GM06990 (cell line): ENCODE results near the gene EHF.

ENCODE experiments used
- DNase-seq: peaks from one replicate; pipeline ENCODE4 v3.0.0-alpha.2; 2011; ENCODE audit not compliant: insufficient read length; ENCODE audit errors: extremely low read depth
- H3K27me3 ChIP-seq: replicated peaks from 2 replicates; pipeline ENCODE4 v1.6.0; 2011; ENCODE audit warnings: low read length; ENCODE audit not compliant: control insufficient read depth, insufficient read depth
- H3K36me3 ChIP-seq: 2 replicates; pipeline ENCODE4 v1.5.1; 2011; ENCODE audit warnings: low read length; ENCODE audit not compliant: control insufficient read depth, insufficient read depth
- H3K4me3 ChIP-seq: replicated peaks from 2 replicates; pipeline ENCODE4 v1.5.1; 2011; ENCODE audit warnings: low read depth, mild to moderate bottlenecking, control low read depth, low read length
- TF ChIP-seq, protein P1 (sequence below): IDR thresholded peaks from 2 replicates; pipeline ENCODE4 v1.5.1; 2011; ENCODE audit warnings: low read length, control low read depth, mild to moderate bottlenecking, inconsistent platforms; ENCODE audit not compliant: insufficient read depth, poor library complexity, severe bottlenecking

Gene EHF

DNA sequence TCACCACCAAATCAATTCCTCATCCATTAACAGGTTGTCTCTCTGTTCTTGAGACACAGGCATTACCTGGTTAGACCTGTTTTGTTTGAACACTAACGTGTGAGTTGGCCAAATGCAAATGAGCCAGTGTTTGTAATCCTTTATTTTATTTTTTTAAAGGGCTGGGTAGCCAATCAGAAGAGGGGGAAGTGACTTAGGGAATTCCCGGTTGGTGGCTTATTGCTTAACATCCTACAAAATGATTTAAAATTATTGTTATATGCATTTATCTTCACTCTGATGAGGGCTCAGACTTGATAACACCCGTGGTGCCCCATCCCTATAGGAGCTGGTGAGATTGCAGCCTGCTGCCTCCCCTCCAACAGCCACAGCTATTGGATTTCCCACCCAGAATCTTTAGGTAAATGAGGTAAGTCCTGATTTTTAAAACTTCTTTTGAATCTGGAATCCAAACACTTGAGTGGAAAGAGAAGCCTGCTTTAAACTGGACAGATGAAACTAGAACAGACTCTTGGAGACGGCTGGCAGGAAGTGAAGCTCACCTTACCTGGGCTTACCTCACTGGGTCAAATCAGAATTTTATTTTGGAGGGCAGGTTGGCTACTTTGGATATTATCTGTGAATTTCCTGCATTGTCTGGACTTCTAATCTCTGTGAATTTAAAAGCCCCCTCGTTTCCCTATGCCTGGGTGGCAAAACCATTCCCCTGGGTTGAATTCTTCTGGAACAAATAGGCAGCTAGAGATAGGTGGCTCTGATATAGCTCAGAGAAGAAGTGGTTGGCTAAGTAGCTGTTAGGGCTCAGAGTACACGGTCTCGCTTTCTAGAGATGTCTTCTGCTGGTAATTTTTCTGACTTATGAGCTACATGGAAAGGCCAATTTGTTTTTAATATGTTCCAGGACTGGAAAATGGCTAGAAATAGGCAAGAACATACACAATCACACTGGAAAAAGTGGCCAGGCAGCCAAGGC lies at the start of gene EHF:
Gene EHF, plus strand, starts transcription at position 274 of the 973 bp plus-strand sequence. CDS start 21,538 bp downstream, outside the sequence.
- no peak for DNase-seq
- peaks cover 1% of the 10 kb centered on the region for H3K27me3 ChIP-seq
- H3K36me3 ChIP-seq, result no peaks in the 10 kb centered on the region
- TF ChIP-seq, protein P1, sequence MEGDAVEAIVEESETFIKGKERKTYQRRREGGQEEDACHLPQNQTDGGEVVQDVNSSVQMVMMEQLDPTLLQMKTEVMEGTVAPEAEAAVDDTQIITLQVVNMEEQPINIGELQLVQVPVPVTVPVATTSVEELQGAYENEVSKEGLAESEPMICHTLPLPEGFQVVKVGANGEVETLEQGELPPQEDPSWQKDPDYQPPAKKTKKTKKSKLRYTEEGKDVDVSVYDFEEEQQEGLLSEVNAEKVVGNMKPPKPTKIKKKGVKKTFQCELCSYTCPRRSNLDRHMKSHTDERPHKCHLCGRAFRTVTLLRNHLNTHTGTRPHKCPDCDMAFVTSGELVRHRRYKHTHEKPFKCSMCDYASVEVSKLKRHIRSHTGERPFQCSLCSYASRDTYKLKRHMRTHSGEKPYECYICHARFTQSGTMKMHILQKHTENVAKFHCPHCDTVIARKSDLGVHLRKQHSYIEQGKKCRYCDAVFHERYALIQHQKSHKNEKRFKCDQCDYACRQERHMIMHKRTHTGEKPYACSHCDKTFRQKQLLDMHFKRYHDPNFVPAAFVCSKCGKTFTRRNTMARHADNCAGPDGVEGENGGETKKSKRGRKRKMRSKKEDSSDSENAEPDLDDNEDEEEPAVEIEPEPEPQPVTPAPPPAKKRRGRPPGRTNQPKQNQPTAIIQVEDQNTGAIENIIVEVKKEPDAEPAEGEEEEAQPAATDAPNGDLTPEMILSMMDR, result no peak
- H3K4me3 ChIP-seq, result no peak within 1 kb of the TSS

- no peak for DNase-seq
- H3K27me3 ChIP-seq, result no peaks in the 10 kb centered on the region
- H3K4me3 ChIP-seq, result no peak overlapping the region
- TF ChIP-seq, protein P1, result no peak
- H3K36me3 ChIP-seq, result no peaks in the 10 kb centered on the region
These were observed 47.4 kb upstream of the EHF start for GRCh38 chr11:34573537-34573936.

DNA sequence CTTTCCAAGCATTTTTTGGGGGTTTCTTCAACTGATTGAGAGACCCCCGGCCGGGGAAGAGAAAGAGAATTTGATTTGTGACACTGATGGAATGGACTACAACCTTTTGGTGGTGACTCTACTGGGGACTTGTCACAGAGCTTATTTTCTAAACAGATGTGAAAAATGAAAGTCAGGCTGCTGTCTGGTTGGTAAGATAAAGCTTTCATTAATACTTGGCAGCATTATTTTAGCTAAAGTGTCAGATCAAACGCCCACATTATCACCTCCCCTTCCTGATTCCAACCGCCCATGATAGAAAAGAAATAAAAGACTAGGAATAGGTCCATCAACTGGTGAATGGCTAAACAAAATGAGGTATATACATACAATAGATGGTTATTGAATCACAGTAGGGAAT lies 45.6 kb upstream of the EHF start:
- H3K27me3 ChIP-seq, result no peaks in the 10 kb centered on the region
- TF ChIP-seq, protein P1, result no peak
- H3K36me3 ChIP-seq, result no peaks in the 10 kb centered on the region
- no peak for DNase-seq
- H3K4me3 ChIP-seq, result no peak overlapping the region

- no peak for DNase-seq
- no peaks in the 10 kb centered on the region for H3K27me3 ChIP-seq
- TF ChIP-seq, protein P1, result no peak
- H3K4me3 ChIP-seq, result no peak overlapping the region
- H3K36me3 ChIP-seq, result no peaks in the 10 kb centered on the region
These were observed 45.2 kb upstream of the EHF start for GRCh38 chr11:34575671-34576070.

DNA sequence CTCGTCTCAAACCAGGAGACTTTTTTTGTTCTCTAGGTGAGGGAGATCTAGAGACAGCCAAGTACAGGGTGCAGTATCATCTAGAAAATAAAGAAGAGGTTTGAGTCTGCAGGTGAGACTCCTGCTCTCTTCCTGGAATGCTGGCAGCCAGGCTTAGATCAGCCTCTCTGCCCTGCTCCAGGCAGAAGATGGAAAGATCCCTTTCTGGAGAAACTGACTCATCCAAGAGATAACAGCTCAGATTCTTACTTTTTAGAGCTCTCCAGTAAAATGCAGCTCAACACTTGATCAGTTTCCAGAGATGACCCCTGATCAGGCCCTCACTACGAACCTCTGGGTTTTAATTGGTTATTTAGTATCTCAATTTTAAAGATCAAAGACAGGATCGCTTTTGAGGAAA lies 44.6 kb upstream of the EHF start:
- TF ChIP-seq, protein P1, result no peak
- no peaks in the 10 kb centered on the region for H3K36me3 ChIP-seq
- no peaks in the 10 kb centered on the region; the same call in 1 of the 2 replicates for H3K27me3 ChIP-seq
- DNase-seq, result no peak
- no peak overlapping the region for H3K4me3 ChIP-seq
